Mesodermal cell (in vitro differentiated cells): Measurements from ENCODE around the gene RUNDC1.
"Not testable (repeated sequence)": the region's sequence is repeated elsewhere in the genome, so short reads cannot be mapped to it uniquely, and the experiment has no call there.

Experiments used
- H3K27ac ChIP-seq: 2 replicates; pipeline ENCODE4 v1.7.0; 2013; ENCODE audit warnings: mild to moderate bottlenecking, low read depth, low read length, moderate library complexity; ENCODE audit not compliant: severe bottlenecking
- H3K36me3 ChIP-seq: 2 replicates; pipeline ENCODE4 v1.7.1; 2013; ENCODE audit warnings: mild to moderate bottlenecking, low read length, moderate library complexity; ENCODE audit not compliant: control insufficient read depth, insufficient read depth
- H3K4me1 ChIP-seq: one replicate; pipeline ENCODE4 v1.7.1; 2013; ENCODE audit warnings: mild to moderate bottlenecking, low read length; ENCODE audit not compliant: insufficient read depth, control insufficient read depth, poor library complexity, severe bottlenecking
- H3K4me3 ChIP-seq: 2 replicates; pipeline ENCODE4 v1.7.0; 2013; ENCODE audit warnings: low read length, control low read depth, mild to moderate bottlenecking; ENCODE audit not compliant: insufficient read depth, poor library complexity, severe bottlenecking; ENCODE audit errors: extremely low read depth
- H3K9me3 ChIP-seq: 2 replicates; pipeline ENCODE4 v1.7.1; 2013; ENCODE audit warnings: mild to moderate bottlenecking, low read length, moderate library complexity; ENCODE audit not compliant: control insufficient read depth
- WGBS, 2 experiments: methylation state at CpG; one replicate each; pipeline ENCODE4 v1.1.5; 2013; ENCODE audit warnings: missing lambda C conversion rate in 2 of 2; ENCODE audit not compliant: insufficient coverage in 2 of 2; 5-methylcytosine and 5-hydroxymethylcytosine counted together

Gene RUNDC1

GRCh38 chr17:42992872-42993271 lies 12.5 kb downstream of the RUNDC1 start:
- H3K4me3 ChIP-seq = no peak overlapping the region
- no peaks in the 10 kb centered on the region for H3K4me1 ChIP-seq
- H3K36me3 ChIP-seq = peaks cover 70% of the 10 kb centered on the region
- no peak overlapping the region for H3K27ac ChIP-seq
- 93% methylated on average over 4 to 5 of the region's 5 CpGs for WGBS, 2 experiments
- H3K9me3 ChIP-seq = no peaks in the 10 kb centered on the region

GRCh38 chr17:42993913-42994312 lies 13.5 kb downstream of the RUNDC1 start:
- H3K36me3 ChIP-seq = peaks cover 59% of the 10 kb centered on the region
- H3K4me3 ChIP-seq, H3K9me3 ChIP-seq, H3K4me1 ChIP-seq, H3K27ac ChIP-seq: not testable (repeated sequence)
- WGBS, 2 experiments = 83 to 90% methylated on average over 2 to 7 of the region's 10 CpGs

GRCh38 chr17:42997390-42997983 lies 17.1 kb downstream of the RUNDC1 start:
- Histone ChIP-seq H3K9me3 (no peaks in the 10 kb centered on the region), H3K36me3 (peaks cover 57% of the 10 kb centered on the region), H3K27ac (peak overlapping the region; percentile 99), H3K4me1 (peaks cover 23% of the 10 kb centered on the region), H3K4me3 (peak overlapping the region; percentile 32)
- WGBS, 2 experiments = 50% methylated on average over 1 to 3 of the region's 5 CpGs

GRCh38 chr17:42997984-42998938 lies 17.9 kb downstream of the RUNDC1 start, which contains the start of gene RPL27:
Gene RPL27, plus strand, starts transcription at chr17:42998419. Its CDS starts 332 bp downstream, at chr17:42998751.
- H3K36me3 ChIP-seq = peaks cover 57% of the 10 kb centered on the region
- H3K9me3 ChIP-seq = no peaks in the 10 kb centered on the region
- H3K27ac ChIP-seq = peak within 1 kb of the TSS; percentile 99
- peak within 1 kb of the TSS; percentile 92 for H3K4me3 ChIP-seq
- 0 to 1% methylated on average over 42 to 46 of the region's 49 CpGs for WGBS, 2 experiments
- peaks cover 25% of the 10 kb centered on the region for H3K4me1 ChIP-seq

GRCh38 chr17:42999003-42999525 lies 18.7 kb downstream of the RUNDC1 start:
- 6 to 23% methylated on average over 5 to 7 of the region's 10 CpGs for WGBS, 2 experiments

GRCh38 chr17:43000894-43001293 lies 20.5 kb downstream of the RUNDC1 start:
- peaks cover 54% of the 10 kb centered on the region for H3K36me3 ChIP-seq
- H3K9me3 ChIP-seq, H3K4me3 ChIP-seq: not testable (repeated sequence)
- H3K27ac ChIP-seq = peak overlapping the region; percentile 23
- WGBS, 2 experiments = 96% methylated on average over 13 of the region's 13 CpGs
- peaks cover 31% of the 10 kb centered on the region for H3K4me1 ChIP-seq

More at GRCh38 chr17:42999003-42999525, 18.7 kb downstream of the RUNDC1 start:
- H3K36me3 ChIP-seq = peaks cover 58% of the 10 kb centered on the region
- H3K4me1 ChIP-seq = peaks cover 31% of the 10 kb centered on the region
- peak overlapping the region; percentile 92 for H3K4me3 ChIP-seq
- peak overlapping the region; percentile 99 for H3K27ac ChIP-seq
- no peaks in the 10 kb centered on the region for H3K9me3 ChIP-seq

GRCh38 chr17:43003542-43004172 lies 23.3 kb downstream of the RUNDC1 start:
- H3K4me1 ChIP-seq = peaks cover 35% of the 10 kb centered on the region
- no peak overlapping the region for H3K27ac ChIP-seq
- no peaks in the 10 kb centered on the region for H3K9me3 ChIP-seq
- 90 to 95% methylated on average over 4 to 5 of the region's 5 CpGs for WGBS, 2 experiments
- H3K4me3 ChIP-seq = no peak overlapping the region
- peaks cover 54% of the 10 kb centered on the region for H3K36me3 ChIP-seq

GRCh38 chr17:43006639-43007551 lies 26.5 kb downstream of the RUNDC1 start, which contains the start of gene IFI35:
Gene IFI35, plus strand, starts transcription at chr17:43006784. Its CDS starts 164 bp downstream, at chr17:43006948.
- 19 to 46% methylated on average over 10 to 12 of the region's 18 CpGs for WGBS, 2 experiments
- H3K9me3 ChIP-seq = no peaks in the 10 kb centered on the region
- H3K36me3 ChIP-seq = peaks cover 27% of the 10 kb centered on the region
- H3K4me3 ChIP-seq = peak within 1 kb of the TSS; percentile 11
- peaks cover 22% of the 10 kb centered on the region for H3K4me1 ChIP-seq
- peak within 1 kb of the TSS; percentile 76 for H3K27ac ChIP-seq

GRCh38 chr17:43010667-43011308 lies 30.4 kb downstream of the RUNDC1 start:
- Histone ChIP-seq H3K36me3 (peaks cover 16% of the 10 kb centered on the region), H3K4me1 (peaks cover 24% of the 10 kb centered on the region), H3K4me3 (no peak overlapping the region), H3K9me3 (no peaks in the 10 kb centered on the region), H3K27ac (no peak overlapping the region)
- WGBS, 2 experiments = 94 to 100% methylated on average over 4 to 5 of the region's 5 CpGs
